CD4-positive, alpha-beta T cell treated with Interferon alpha-2 for 1 hour (primary cell): Measurements from ENCODE around the gene F2.
"Not testable (repeated sequence)": the region's sequence is repeated elsewhere in the genome, so short reads cannot be mapped to it uniquely, and the experiment has no call there.

Experiments
- DNase-seq, 2 donors: peaks; one replicate each; pipeline ENCODE4 v3.0.0-alpha.2; 2020 to 2022

Gene F2

GRCh38 chr11:46719048-46719542, at the start of gene F2:
Gene F2, plus strand, starts transcription at chr11:46719213. Its CDS starts 23 bp downstream, at chr11:46719236.
- DNase-seq: no peak

GRCh38 chr11:46669711-46670139, 49.3 kb upstream of the F2 start:
- DNase-seq: peak; percentile 8 to 23

DNA sequence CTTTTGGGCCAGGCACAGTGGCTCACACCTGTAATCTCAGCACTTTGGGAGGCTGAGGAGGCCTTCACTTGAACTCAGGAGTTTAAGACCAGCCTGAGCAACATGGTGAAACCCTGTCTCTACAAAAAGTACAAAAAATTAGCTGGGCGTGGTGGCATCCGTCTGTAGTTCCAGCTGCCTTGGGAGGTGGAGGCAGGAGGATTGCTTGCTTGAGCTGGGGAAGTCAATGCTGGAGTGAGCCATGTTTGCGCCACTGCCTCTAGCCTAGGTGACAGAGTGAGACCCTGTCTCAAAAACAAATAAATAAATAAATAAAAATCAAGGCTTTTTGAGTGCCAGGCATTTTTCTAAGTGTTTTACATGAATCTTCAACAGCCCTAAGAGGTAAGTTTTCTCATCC, 48.5 kb upstream of the F2 start:
- DNase-seq: not testable (repeated sequence)

- DNase-seq: no peak
Measured at GRCh38 chr11:46671958-46672315, 47.1 kb upstream of the F2 start.

DNA sequence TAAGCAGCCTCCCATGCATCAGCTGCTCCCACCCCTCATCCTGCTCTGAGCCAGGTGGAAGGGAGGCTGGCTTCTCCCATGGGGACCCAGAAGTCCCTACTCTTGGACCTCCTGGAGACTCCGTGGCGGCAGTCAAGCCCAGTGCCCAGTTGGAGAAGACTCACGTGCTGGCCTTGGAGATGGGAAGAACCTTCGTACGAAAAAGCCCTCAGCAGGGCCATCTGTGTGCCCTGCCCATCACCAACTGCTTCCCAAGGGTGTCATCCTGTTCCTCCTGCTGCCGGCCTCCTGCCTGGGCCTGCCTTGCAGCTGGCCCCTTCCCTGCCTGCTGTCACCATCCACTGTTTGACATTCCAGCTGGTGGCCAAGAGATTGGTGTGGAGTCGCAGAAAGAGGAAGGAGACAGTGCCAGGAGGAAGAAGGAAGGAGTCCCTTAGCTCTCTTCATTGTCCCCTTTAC, 46.6 kb upstream of the F2 start:
- no peak for DNase-seq

GRCh38 chr11:46673713-46674462, 45.1 kb upstream of the F2 start:
- DNase-seq: no peak

DNA sequence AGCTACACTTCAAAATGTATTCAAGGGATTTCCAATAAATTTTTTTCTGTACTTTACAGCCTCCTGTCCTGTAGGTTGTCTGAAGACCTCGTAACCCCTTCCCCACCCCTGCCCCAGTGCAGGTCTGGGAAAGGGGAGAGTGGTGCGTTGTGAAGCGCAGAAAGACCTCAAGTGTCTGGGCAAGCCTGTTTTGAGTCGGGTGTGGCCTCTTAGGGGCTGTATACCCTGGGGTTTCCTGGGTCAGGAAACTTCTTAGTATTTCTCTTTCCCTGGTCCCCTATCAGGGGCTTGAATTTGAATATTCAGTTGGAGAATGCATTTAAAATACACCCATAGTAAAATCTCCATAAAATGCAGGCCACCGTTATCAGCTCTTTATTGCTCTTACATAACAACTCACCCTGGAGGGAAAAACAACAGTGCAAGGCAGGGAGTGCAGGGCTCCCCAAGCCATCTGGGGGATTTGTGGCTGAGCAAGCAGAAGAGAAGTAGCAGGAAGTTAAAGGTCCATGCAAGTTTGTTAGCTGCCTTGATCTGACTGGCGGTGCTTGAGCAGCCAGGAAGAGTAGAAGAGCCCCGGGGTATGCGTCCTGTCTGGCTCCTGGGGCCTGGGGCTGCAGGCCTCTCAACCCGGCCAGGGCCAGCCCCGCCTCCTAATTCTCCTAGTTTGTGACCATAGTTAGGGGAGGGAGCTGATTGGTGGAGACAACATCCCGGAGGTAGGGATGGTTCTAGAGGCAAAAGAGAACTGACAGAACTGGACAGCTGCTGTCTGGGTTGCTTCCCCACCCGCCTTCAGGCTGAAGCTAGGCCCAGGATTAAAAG, 44.3 kb upstream of the F2 start:
- DNase-seq: peak; percentile 5 to 30

DNA sequence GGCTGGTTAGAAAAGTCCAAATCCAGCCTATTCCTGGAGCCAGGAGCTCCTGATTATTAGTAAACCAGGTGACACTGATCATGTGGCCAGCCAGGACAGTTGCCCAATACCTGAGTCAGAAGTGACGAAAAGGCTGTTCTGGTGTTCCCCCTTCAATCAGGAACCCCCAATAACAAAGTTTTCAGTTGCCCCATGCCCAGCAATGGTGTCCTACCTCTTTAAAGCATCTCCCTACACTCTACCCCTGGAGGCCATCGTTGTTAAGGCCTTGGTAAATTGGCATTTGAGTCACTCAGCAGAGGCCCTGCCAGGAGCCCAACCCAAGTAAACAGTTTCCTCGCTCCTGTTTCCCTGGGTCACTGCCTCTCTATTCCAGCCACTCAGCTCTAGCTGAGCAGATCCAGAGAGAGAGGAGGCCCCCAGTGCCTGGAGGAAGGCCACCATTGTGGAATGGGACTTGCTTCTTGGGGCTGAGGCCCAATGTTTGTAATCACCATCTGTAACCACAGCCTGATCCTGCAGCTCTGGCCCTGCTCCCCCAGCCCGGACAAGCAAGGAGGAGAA, 43.6 kb upstream of the F2 start:
- DNase-seq: peak in 1 of 2 donors; percentile 36

DNA sequence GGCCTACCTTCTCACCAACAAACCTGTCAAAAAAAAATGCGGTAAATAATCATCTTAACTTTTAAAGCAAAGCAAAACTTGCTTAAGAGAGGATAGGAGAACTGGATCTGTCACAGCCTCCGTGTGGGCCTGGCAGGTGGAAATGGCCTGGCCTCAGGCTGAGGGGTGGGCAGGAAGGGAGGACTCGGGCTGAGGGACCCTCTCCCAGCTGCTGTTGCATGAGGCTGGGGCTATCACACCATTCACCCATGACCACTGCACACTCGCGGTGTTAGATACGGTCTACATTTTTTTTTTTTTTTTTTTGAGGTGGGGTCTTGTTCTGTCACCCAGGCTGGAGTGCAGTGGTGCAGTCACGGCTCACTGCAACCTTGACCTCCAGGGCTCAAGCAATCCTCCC, 43.1 kb upstream of the F2 start:
- DNase-seq: no peak

- DNase-seq: peak; percentile 12 to 46
Measured at GRCh38 chr11:46676436-46677158, 42.4 kb upstream of the F2 start.

- DNase-seq: no peak
Measured at GRCh38 chr11:46677169-46677568, 41.8 kb upstream of the F2 start.

GRCh38 chr11:46677991-46678740, 40.8 kb upstream of the F2 start:
- DNase-seq: no peak

- DNase-seq: no peak
Measured at GRCh38 chr11:46678741-46679130, 40.3 kb upstream of the F2 start.

- no peak for DNase-seq
Measured at GRCh38 chr11:46679241-46680163, 39.5 kb upstream of the F2 start.

DNA sequence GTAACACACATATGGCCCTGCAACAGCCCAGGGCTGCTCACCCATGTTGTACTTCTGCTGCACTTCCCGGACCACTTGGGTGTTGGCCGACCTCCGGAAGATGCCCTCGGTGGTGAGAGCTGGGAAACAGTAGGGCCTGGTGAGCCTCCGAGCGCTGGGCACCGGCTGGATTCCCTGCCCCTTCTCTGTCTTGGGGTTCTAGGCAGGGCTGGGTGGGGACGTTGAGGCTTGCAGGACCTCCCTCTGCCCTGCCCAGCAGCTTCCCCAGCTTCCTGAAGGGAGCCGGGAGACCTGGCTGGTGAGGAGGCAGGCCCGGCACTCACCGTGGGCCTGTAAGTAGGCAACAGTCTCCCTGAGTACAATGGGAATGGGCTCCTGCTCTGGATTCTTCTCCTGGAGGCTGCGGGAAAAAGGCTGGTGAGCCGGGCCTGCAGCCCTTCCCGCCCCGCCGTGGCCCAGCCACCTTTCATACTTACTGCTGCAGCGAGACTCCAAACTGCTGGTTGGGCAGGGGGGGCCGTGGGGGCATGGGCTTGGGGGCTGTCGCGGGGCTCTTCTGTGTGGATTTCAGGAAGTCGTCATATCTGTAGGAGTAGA, 38.8 kb upstream of the F2 start:
- no peak for DNase-seq

- DNase-seq: no peak
Measured at GRCh38 chr11:46680815-46681214, 38.2 kb upstream of the F2 start.

GRCh38 chr11:46681814-46682213, 37.2 kb upstream of the F2 start:
- no peak for DNase-seq

- DNase-seq: no peak
Measured at GRCh38 chr11:46682773-46683752, 36.0 kb upstream of the F2 start.

DNA sequence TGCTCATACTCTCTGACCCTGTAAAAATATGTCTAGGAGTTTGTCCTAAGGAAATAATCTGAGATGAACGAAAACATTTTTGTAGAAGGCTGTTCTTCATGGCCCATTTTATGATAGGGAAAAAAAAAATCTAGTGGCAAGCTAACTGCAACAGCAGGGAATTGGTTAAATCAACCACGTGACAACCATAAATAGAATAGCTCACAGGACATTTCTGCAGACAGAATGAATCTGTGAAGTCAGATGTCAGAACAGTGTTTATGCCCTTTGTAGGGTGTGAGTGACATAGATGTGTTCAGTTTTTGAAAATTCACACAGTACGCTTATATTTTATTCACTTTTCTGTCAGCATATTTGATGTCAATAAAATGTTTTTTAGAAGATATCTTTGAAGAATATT, 34.6 kb upstream of the F2 start:
- no peak for DNase-seq
